CD14-positive monocyte (primary cell): ENCODE results near the gene PLCD3. TPM values are rescaled to one million over a fixed set of nuclear protein-coding genes. Genes with fewer than 3 reads are reported as not detected.

Experiments
- DNase-seq, 3 donors: peaks; one replicate each; pipeline ENCODE4 v3.0.0-alpha.2; 2011 to 2022
- H2AFZ ChIP-seq: 2 replicates; pipeline ENCODE4 v1.6.0; 2012; ENCODE audit warnings: mild to moderate bottlenecking, low read depth, low read length, inconsistent platforms; ENCODE audit not compliant: insufficient read depth, poor library complexity, severe bottlenecking
- H3K27ac ChIP-seq, 2 donors: 1 replicate in 1 of 2; 2 replicates in 1 of 2; pipeline ENCODE4 v1.5.1; 2012 to 2013; ENCODE audit warnings: low read length in 2 of 2, control low read depth in 1 of 2, inconsistent platforms in 1 of 2, low read depth in 1 of 2, mild to moderate bottlenecking in 1 of 2
- H3K27me3 ChIP-seq, 2 donors: one replicate each; pipeline versions ENCODE4 v1.6.0 to v1.6.1; 2011 to 2013; ENCODE audit warnings: low read length in 2 of 2; ENCODE audit not compliant: control insufficient read depth in 2 of 2, insufficient read depth in 2 of 2
- H3K36me3 ChIP-seq, 2 donors: replicated peaks in 1 of 2; 1 replicate in 1 of 2; 2 replicates in 1 of 2; pipeline versions ENCODE4 v1.5.1 to v1.6.1; 2012 to 2013; ENCODE audit warnings: low read length in 2 of 2, control low read depth in 1 of 2, inconsistent platforms in 1 of 2, mild to moderate bottlenecking in 1 of 2; ENCODE audit not compliant: insufficient read depth in 2 of 2, control insufficient read depth in 1 of 2
- H3K4me1 ChIP-seq, 2 donors: 1 replicate in 1 of 2; 2 replicates in 1 of 2; pipeline versions ENCODE4 v1.5.1 to v1.6.1; 2012 to 2013; ENCODE audit warnings: low read length in 2 of 2, control low read depth in 1 of 2, inconsistent platforms in 1 of 2, mild to moderate bottlenecking in 1 of 2, moderate library complexity in 1 of 2; ENCODE audit not compliant: insufficient read depth in 2 of 2, control insufficient read depth in 1 of 2
- H3K4me2 ChIP-seq: replicated peaks from 2 replicates; pipeline ENCODE3; 2012; ENCODE audit warnings: low read length, moderate library complexity, mild to moderate bottlenecking; ENCODE audit not compliant: poor library complexity, severe bottlenecking; ENCODE audit errors: extremely low read depth
- H3K4me3 ChIP-seq, 3 experiments: fragments of 200-600 bp in 1 of 3; sonication (generic) in 1 of 3; replicated peaks in 1 of 3; 1 replicate in 2 of 3; 2 replicates in 1 of 3; pipeline ENCODE4 v1.5.1; 2011 to 2013; ENCODE audit warnings: low read length in 3 of 3, mild to moderate bottlenecking in 3 of 3, control low read depth in 2 of 3, low read depth in 2 of 3, inconsistent platforms in 1 of 3, moderate library complexity in 1 of 3
- H3K79me2 ChIP-seq: 2 replicates; pipeline ENCODE4 v1.6.0; 2012; ENCODE audit warnings: mild to moderate bottlenecking, control low read depth, inconsistent platforms, low read length, moderate library complexity; ENCODE audit not compliant: insufficient read depth
- H3K9ac ChIP-seq: 2 replicates; pipeline ENCODE4 v1.6.0; 2017; ENCODE audit warnings: low read length, mild to moderate bottlenecking; ENCODE audit not compliant: insufficient read depth, poor library complexity, severe bottlenecking
- H3K9me3 ChIP-seq, 2 donors: replicated peaks in 1 of 2; 1 replicate in 1 of 2; 2 replicates in 1 of 2; pipeline versions ENCODE4 v1.5.1 to v1.6.1; 2012 to 2013; ENCODE audit warnings: low read length in 2 of 2, control low read depth in 1 of 2; ENCODE audit not compliant: control insufficient read depth in 1 of 2, insufficient read depth in 1 of 2
- H4K20me1 ChIP-seq: 2 replicates; pipeline ENCODE4 v1.6.0; 2012; ENCODE audit warnings: mild to moderate bottlenecking, low read length, control low read depth, moderate library complexity; ENCODE audit not compliant: insufficient read depth
- H3K27ac Mint-ChIP-seq, 7 donors: one replicate each; pipeline ENCODE4 v1.8.0; 2020; ENCODE audit warnings: mild to moderate bottlenecking in 7 of 7, mixed read lengths in 7 of 7, moderate library complexity in 6 of 7, inconsistent platforms in 2 of 7
- H3K27me3 Mint-ChIP-seq, 3 donors: one replicate each; pipeline ENCODE4 v1.8.0; 2021 to 2022; ENCODE audit warnings: low read depth in 3 of 3, mild to moderate bottlenecking in 3 of 3, mixed read lengths in 3 of 3, moderate library complexity in 3 of 3, inconsistent platforms in 1 of 3
- H3K36me3 Mint-ChIP-seq, 2 donors: one replicate each; pipeline ENCODE4 v1.8.0; 2020; ENCODE audit warnings: mixed read lengths in 2 of 2, inconsistent platforms in 1 of 2, mild to moderate bottlenecking in 1 of 2
- H3K4me1 Mint-ChIP-seq: one replicate; pipeline ENCODE4 v1.8.0; 2020; ENCODE audit warnings: mild to moderate bottlenecking, mixed read lengths
- H3K4me3 Mint-ChIP-seq, 2 donors: one replicate each; pipeline ENCODE4 v1.8.0; 2020; ENCODE audit warnings: mild to moderate bottlenecking in 2 of 2, mixed read lengths in 2 of 2, moderate library complexity in 1 of 2
- H3K9me3 Mint-ChIP-seq, 7 donors: one replicate each; pipeline ENCODE4 v1.8.0; 2020 to 2022; ENCODE audit warnings: mixed read lengths in 7 of 7, mild to moderate bottlenecking in 6 of 7, moderate library complexity in 6 of 7, inconsistent platforms in 2 of 7
- CTCF ChIP-seq: fragments of 200-600 bp; IDR thresholded peaks from one replicate; pipeline ENCODE4 v1.8.0; 2022; ENCODE audit warnings: antibody characterized with exemption, mild to moderate bottlenecking
- WGBS: methylation state at CpG from one replicate; pipeline ENCODE4 v1.1.5; 2013; ENCODE audit warnings: missing lambda C conversion rate; ENCODE audit not compliant: insufficient coverage; 5-methylcytosine and 5-hydroxymethylcytosine counted together
- intact Hi-C, 2 donors: fragments of 100-400 bp; cut with micrococcal nuclease; formaldehyde crosslinking; loops; one replicate each; pipeline versions ENCODE4 v1.15.0 to v1.15.1; 2023
- polyA plus RNA-seq, 3 donors: library from polyadenylated mRNA; depleted of rRNA in 1 of 3; unstranded in 2 of 3; stranded (reverse) in 1 of 3; fragments of 300-500 nt in 2 of 3; fragments of >200 nt in 1 of 3; fragmentation: Illumina TruSeq in 2 of 3; gene quantifications; 1 replicate in 2 of 3; 2 replicates in 1 of 3; pipeline ENCODE4 v1.2.3, GENCODE V29; 2012 to 2021

Gene PLCD3
- polyA plus RNA-seq, 3 donors, result 0.97 to 25.8 (median 2.5) TPM

- intact Hi-C loops, result no loop called here
- no peaks in the 10 kb centered on the region for H3K36me3 ChIP-seq
- TF ChIP-seq CTCF, result no peak
- no peak overlapping the region for H3K4me3 ChIP-seq
- H3K27ac Mint-ChIP-seq, result no peak overlapping the region
- peaks cover 0 to 8% of the 10 kb centered on the region in 2 donors for H3K27me3 ChIP-seq
- no peak overlapping the region for H3K4me3 Mint-ChIP-seq
- H2AFZ ChIP-seq, result no peak overlapping the region
- H3K9me3 Mint-ChIP-seq, result no peaks in the 10 kb centered on the region
- H3K79me2 ChIP-seq, result no peaks in the 10 kb centered on the region
- no peak overlapping the region for H3K27ac ChIP-seq
- peaks cover 7 to 15% (median 12%) of the 10 kb centered on the region in 3 donors for H3K27me3 Mint-ChIP-seq
- no peak for DNase-seq
- H3K36me3 Mint-ChIP-seq, result no peaks in the 10 kb centered on the region
- H3K9ac ChIP-seq, result no peak overlapping the region
- H3K4me1 ChIP-seq, result peaks cover 27 to 37% of the 10 kb centered on the region in 2 donors
- no peaks in the 10 kb centered on the region for H4K20me1 ChIP-seq
- H3K9me3 ChIP-seq, result no peaks in the 10 kb centered on the region
- no peak overlapping the region for H3K4me2 ChIP-seq
- no CpG with 5 or more reads among the region's 5 CpGs for WGBS
- peaks cover 30% of the 10 kb centered on the region for H3K4me1 Mint-ChIP-seq
Measured at GRCh38 chr17:45128331-45128730, 4.0 kb downstream of the PLCD3 start.

- Histone ChIP-seq H3K79me2 (no peaks in the 10 kb centered on the region), H3K9me3 (no peaks in the 10 kb centered on the region), H4K20me1 (no peaks in the 10 kb centered on the region), H3K9ac (no peak overlapping the region), H3K4me2 (no peak overlapping the region), H3K36me3 (no peaks in the 10 kb centered on the region), H3K4me3 (no peak overlapping the region), H2AFZ (no peak overlapping the region), H3K27ac (no peak overlapping the region), H3K27me3 (peaks cover 0 to 8% of the 10 kb centered on the region in 2 donors), H3K4me1 (peaks cover 25 to 37% of the 10 kb centered on the region in 2 donors)
- no peak for DNase-seq
- WGBS, result 93% methylated on average over 12 of the region's 20 CpGs
- Mint-ChIP-seq H3K4me3 (no peak overlapping the region), H3K9me3 (no peaks in the 10 kb centered on the region), H3K27me3 (peaks cover 7 to 14% (median 12%) of the 10 kb centered on the region in 3 donors), H3K36me3 (no peaks in the 10 kb centered on the region), H3K27ac (peak overlapping the region in 1 of 7 donors; percentile 21), H3K4me1 (peaks cover 33% of the 10 kb centered on the region)
- intact Hi-C loops, result no loop called here
- no peak for TF ChIP-seq CTCF
Measured at GRCh38 chr17:45127548-45128300, 4.6 kb downstream of the PLCD3 start.
